GM19043 (cell line): ENCODE results near the gene MIER1.
"Not testable (repeated sequence)": the region's sequence is repeated elsewhere in the genome, so short reads cannot be mapped to it uniquely, and the experiment has no call there.

Source experiments
- ATAC-seq: cut with Tn5 transposase; IDR thresholded peaks from one replicate; pipeline ENCODE4 v1.9.1; 2021; ENCODE audit warnings: low read depth; ENCODE audit not compliant: unreplicated experiment

Gene MIER1

DNA sequence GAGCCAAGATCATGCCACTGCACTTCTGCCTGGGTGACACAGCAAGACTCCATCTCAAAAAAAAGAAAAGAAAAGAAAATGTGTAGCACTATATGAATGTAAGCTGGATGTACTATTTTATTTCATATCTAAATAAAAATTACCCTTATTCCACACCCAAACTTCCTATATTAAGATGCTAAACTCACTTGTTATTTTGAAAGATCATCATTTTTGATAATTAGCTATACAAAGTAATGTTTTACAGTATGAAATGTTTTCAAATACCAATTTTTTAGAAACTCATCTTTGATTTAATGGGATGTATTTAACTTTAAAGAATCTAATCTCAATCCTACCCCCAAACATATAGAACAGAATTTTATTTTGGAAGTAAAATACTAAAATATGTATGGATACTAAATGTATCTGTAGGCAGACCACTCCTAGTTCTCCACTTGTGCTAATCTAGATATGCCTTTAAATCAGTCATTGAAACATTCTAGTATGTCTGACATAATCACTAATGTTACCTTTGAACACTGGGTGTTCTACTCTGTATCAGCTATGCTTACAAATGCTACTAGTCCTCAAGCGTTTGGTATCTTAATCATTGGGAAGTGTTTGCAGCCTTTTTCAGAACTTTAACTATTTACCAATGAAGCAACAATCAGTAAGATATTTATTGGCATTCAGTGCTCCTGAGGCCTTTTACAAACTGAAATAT lies 12.9 kb downstream of the MIER1 start:
- no peak for ATAC-seq

DNA sequence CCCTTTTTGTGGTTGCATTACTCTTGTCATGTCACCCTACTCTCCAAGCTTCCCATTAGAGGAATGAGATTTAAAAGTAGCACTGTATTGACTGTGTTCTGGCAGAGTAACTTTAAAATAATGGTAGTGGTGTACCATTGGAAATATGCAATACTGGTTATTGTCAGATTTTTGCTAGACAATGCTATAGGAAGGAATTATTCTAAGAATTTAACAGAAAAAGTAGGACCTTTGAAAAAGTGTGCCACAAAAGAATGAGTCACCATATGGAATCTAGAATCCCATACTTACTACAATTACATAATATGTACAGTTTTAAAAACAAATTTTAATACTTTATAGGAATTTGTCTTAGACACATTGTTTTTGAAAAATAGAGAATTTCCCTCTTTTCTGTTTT lies 13.8 kb downstream of the MIER1 start:
- ATAC-seq, result no peak

GRCh38 chr1:66940981-66941380 lies 16.2 kb downstream of the MIER1 start:
- ATAC-seq, result no peak

DNA sequence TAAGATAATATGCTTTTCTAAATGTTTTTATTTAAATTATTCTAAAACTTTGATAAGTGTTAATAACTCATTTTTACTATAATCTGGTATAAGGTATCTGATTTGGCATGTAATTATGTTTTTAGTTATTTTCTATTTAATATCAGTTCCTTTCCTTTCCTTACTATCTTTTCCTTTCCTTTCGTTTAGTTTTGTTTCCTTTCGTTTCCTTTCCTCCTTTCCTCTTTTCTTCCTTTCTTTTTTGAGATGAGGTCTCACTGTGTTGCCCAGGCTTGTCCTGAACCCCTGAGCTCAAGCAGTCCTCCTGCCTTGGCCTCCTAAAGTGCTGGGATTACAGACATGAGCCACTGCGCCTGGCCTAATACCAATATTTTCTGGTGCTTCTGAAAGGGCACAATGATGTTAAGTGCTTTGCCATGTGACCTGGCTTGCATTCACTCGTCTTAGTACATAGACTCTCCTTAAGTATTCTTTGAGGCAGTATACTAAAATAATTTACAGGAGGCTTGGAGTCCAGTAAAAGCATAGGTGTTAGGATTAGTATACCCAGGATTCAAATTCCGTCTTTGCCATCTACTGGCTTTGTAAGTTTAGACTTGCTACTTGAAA lies 18.7 kb downstream of the MIER1 start:
- no peak for ATAC-seq

- no peak for ATAC-seq
Measured at GRCh38 chr1:66944330-66945274, 19.8 kb downstream of the MIER1 start.

- no peak for ATAC-seq
Measured at GRCh38 chr1:66945316-66945715, 20.5 kb downstream of the MIER1 start.

- no peak for ATAC-seq
Measured at GRCh38 chr1:66947267-66947666, 22.5 kb downstream of the MIER1 start.

DNA sequence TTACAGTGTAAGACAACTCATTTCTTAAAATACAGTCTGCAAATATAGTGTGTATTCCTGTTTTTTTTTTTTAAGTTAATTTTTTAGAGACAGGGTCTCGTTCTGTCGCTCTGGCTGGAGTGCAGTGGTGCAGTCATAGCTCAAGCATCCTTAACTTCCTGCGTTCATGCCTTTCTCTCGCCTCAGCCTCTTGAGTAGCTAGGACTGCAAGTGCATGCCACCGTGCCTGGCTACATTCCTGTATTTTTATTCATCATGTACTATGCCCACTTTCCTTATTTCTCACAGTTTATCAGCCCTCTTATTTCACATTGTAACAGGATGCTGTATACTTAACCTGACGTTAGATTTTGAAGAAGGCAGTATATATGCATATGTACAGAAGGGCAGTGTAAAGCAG lies 26.7 kb downstream of the MIER1 start:
- ATAC-seq, result no peak

GRCh38 chr1:66954208-66954607 lies 29.4 kb downstream of the MIER1 start:
- peak; percentile 80 for ATAC-seq

GRCh38 chr1:66957938-66958337 lies 33.1 kb downstream of the MIER1 start:
- ATAC-seq, result no peak

- ATAC-seq, result not testable (repeated sequence)
Measured at GRCh38 chr1:66966188-66966873, 41.5 kb downstream of the MIER1 start.

- ATAC-seq, result no peak
Measured at GRCh38 chr1:66968574-66968973, 43.8 kb downstream of the MIER1 start.

- no peak for ATAC-seq
Measured at GRCh38 chr1:66978201-66978600, 53.4 kb downstream of the MIER1 start.

GRCh38 chr1:66979621-66980020 lies 54.8 kb downstream of the MIER1 start:
- not testable (repeated sequence) for ATAC-seq

DNA sequence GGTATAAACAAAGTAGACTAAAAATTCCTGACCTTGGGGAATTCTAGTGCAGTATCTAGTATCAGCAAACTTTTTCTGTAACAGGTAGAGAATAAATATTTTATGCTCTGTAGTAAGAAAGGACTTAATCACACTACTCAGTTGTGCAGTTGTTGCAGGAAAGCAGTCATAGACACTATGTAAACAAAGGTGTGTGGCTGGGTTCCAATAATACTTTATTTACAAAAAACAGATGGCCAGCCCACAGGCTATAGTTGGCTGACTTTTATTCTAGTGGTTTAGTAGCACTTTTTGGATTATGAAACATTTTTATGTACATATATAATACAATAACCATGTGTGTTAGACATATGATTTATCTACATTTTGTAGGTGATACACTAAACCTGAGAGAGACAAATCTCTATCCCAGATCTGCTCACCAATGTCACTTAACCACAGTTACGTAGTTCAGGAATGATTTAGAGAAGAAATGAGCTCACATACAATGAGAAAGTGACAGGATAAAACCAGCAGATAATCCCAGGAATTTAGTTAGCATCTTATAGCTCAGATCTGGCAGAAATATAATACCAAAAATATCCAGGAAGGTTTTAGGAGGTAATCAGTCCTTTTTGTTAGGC lies 56.1 kb downstream of the MIER1 start:
- no peak for ATAC-seq

- no peak for ATAC-seq
Measured at GRCh38 chr1:66981679-66982078, 56.9 kb downstream of the MIER1 start.

- ATAC-seq, result peak; percentile 44
Measured at GRCh38 chr1:66982561-66983260, 57.9 kb downstream of the MIER1 start.

DNA sequence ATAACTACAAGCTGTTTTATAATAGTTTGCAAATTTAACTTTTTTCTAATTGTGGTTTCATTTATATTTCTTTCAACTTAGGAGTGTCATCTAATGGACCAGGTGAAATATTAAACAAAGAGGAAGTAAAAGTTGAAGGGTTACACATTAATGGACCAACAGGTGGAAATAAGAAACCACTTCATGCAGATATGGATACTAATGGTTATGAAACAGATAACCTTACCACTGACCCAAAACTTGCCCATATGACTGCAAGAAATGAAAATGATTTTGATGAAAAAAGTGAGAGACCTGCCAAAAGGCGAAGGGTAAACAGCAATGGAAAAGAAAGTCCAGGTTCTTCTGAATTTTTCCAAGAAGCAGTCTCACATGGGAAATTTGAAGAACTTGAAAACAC lies 59.7 kb downstream of the MIER1 start:
- peak; percentile 82 for ATAC-seq

- no peak for ATAC-seq
Measured at GRCh38 chr1:66985835-66986234, 61.0 kb downstream of the MIER1 start.

GRCh38 chr1:66993076-66993475 lies 68.3 kb downstream of the MIER1 start:
- ATAC-seq, result no peak
